ENCODE data around the gene CAMSAP1.

Gene CAMSAP1

GRCh38 chr9:135783540-135784245 lies 123.7 kb downstream of the CAMSAP1 start:
- TF ChIP-seq ZFX (IDR thresholded peaks at IDR 0.05) (no peak), CTCF (conservative IDR thresholded peaks at IDR 0.05) (no peak)
- H3K27ac ChIP-seq, result no peak overlapping the region

GRCh38 chr9:135782946-135783345 lies 124.4 kb downstream of the CAMSAP1 start:
- TF ChIP-seq CTCF (conservative IDR thresholded peaks at IDR 0.05), result no peak
- TF ChIP-seq ZFX (IDR thresholded peaks at IDR 0.05), result no peak
- no peak overlapping the region for H3K27ac ChIP-seq

DNA sequence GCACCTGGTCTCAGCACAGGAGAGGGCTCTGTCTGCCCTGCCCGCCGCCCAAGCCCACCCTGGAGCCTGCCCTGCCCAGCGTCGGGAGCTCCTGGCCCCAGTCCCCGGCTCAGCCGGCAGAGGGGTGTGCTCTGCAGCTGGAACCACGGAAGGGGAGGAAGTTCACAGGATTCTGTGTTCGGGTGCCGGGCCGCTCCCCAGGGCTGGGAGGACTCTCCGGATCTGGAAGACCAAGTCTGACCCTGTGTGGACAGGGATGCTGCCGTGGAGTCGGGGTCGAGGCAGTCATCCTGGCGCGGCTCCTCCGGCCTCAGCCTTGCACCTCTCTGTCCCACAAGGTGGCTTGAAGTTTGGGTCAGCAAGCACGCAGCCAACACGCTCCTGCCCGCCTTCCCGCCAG lies 126.7 kb downstream of the CAMSAP1 start:
- TF ChIP-seq CTCF (conservative IDR thresholded peaks at IDR 0.05), result no peak
- no peak for TF ChIP-seq ZFX (IDR thresholded peaks at IDR 0.05)
- H3K27ac ChIP-seq, result no peak overlapping the region

- TF ChIP-seq ZFX (IDR thresholded peaks at IDR 0.05) (no peak), CTCF (conservative IDR thresholded peaks at IDR 0.05) (no peak)
- H3K27ac ChIP-seq, result no peak overlapping the region
Measured at GRCh38 chr9:135780086-135780485, 127.3 kb downstream of the CAMSAP1 start.

- TF ChIP-seq CTCF (conservative IDR thresholded peaks at IDR 0.05) (no peak), ZFX (IDR thresholded peaks at IDR 0.05) (no peak)
- no peak overlapping the region for H3K27ac ChIP-seq
Measured at GRCh38 chr9:135779571-135779970, 127.8 kb downstream of the CAMSAP1 start.

- no peak for TF ChIP-seq CTCF (conservative IDR thresholded peaks at IDR 0.05)
- TF ChIP-seq ZFX (IDR thresholded peaks at IDR 0.05), result no peak
- no peak overlapping the region for H3K27ac ChIP-seq
Measured at GRCh38 chr9:135778421-135778820, 128.9 kb downstream of the CAMSAP1 start.

DNA sequence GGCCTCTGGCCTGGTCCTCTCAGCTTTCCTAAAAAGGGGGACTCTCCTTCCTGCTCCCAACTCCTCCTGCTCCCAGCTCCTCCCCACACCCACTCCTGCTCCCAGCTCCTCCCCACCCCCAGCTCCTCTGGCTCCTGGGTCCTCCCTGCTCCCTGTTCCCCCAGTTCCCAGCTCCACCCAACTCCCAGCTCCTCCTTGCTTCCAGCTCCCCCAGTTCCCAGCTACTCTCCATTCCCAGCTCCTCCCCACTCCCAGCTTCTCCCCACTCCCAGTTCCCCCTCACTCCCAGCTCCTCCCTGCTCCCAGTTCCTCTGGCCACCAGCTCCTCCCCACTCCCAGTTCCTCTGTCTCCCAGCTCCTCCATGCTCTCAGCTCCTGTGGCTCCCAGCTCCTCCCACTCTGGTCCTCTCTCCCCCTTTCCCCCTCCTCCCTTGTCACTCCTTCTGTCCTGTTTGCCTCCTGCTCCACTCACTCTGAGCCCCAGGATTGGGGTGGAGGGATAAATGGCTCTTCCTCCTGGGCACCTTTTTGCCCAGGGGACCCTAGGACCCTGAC lies 129.6 kb downstream of the CAMSAP1 start:
- H3K27ac ChIP-seq, result no peak overlapping the region
- TF ChIP-seq ZFX (IDR thresholded peaks at IDR 0.05), result no peak
- TF ChIP-seq CTCF (conservative IDR thresholded peaks at IDR 0.05), result no peak

Data from C4-2B (cell line).